SU-DHL-6 (cell line): ENCODE results near the gene KCTD16.

Experiments
- H2AFZ ChIP-seq: fragments of 200-600 bp; sonication (generic); 2 replicates; pipeline ENCODE4 v1.6.1; 2014; ENCODE audit warnings: low read depth, mild to moderate bottlenecking, moderate library complexity, mixed read lengths, antibody characterized with exemption, low read length; ENCODE audit not compliant: severe bottlenecking
- H3F3A ChIP-seq: fragments of 200-600 bp; shearing (Covaris generic); 2 replicates; pipeline ENCODE4 v1.6.0; 2016; ENCODE audit warnings: antibody characterized with exemption, mild to moderate bottlenecking; ENCODE audit not compliant: insufficient read depth
- H3K27ac ChIP-seq: fragments of 200-600 bp; sonication (generic); 2 replicates; pipeline ENCODE4 v1.5.1; 2016; ENCODE audit warnings: low read depth, mild to moderate bottlenecking, low read length, moderate library complexity, mixed read lengths
- H3K27me3 ChIP-seq: fragments of 200-600 bp; sonication (generic), shearing (Covaris generic); 2 replicates; pipeline ENCODE4 v1.6.0; 2014; ENCODE audit warnings: mild to moderate bottlenecking, low read length
- H3K36me3 ChIP-seq: fragments of 200-600 bp; sonication (generic); 2 replicates; pipeline ENCODE4 v1.6.1; 2014; ENCODE audit warnings: mild to moderate bottlenecking, low read length, mixed read lengths
- H3K4me2 ChIP-seq: fragments of 300-600, 200-600 bp; shearing (Covaris generic), sonication (generic); 2 replicates; pipeline ENCODE4 v1.6.0; 2014; ENCODE audit warnings: low read length, low read depth, mild to moderate bottlenecking; ENCODE audit not compliant: poor library complexity, severe bottlenecking
- H3K4me3 ChIP-seq: fragments of 200-600 bp; sonication (generic); 2 replicates; pipeline ENCODE4 v1.5.1; 2014; ENCODE audit warnings: antibody characterized with exemption, low read length, mild to moderate bottlenecking, mixed read lengths; ENCODE audit not compliant: insufficient read depth, poor library complexity, severe bottlenecking
- H3K79me2 ChIP-seq: fragments of 200-600 bp; sonication (generic); 2 replicates; pipeline ENCODE4 v1.6.1; 2014; ENCODE audit warnings: mild to moderate bottlenecking, low read length, moderate library complexity; ENCODE audit not compliant: insufficient read depth
- H3K9ac ChIP-seq: fragments of 200-600 bp; sonication (generic); 2 replicates; pipeline ENCODE4 v1.7.0; 2014; ENCODE audit warnings: mild to moderate bottlenecking, low read length
- H3K9me2 ChIP-seq: fragments of 200-600 bp; sonication (generic); replicated peaks from 2 replicates; pipeline ENCODE4 v1.6.1; 2014; ENCODE audit warnings: low read length; ENCODE audit not compliant: insufficient read depth
- H3K9me3 ChIP-seq: fragments of 200-600 bp; sonication (generic); 2 replicates; pipeline ENCODE4 v1.6.1; 2014; ENCODE audit warnings: low read length, mixed read lengths; ENCODE audit not compliant: insufficient read depth
- H4K20me1 ChIP-seq: fragments of 200-600 bp; sonication (generic); 2 replicates; pipeline ENCODE4 v1.6.1; 2014; ENCODE audit warnings: low read depth, mild to moderate bottlenecking, antibody characterized with exemption, low read length, moderate library complexity, mixed read lengths
- EZH2phosphoT487 ChIP-seq: fragments of 200-600 bp; sonication (generic), shearing (Covaris generic); conservative IDR thresholded peaks from 2 replicates; pipeline ENCODE4 v1.6.1; 2018; ENCODE audit warnings: mild to moderate bottlenecking, antibody characterized with exemption, low read length, moderate library complexity, mixed read lengths
- TF ChIP-seq, protein P1 (sequence below): fragments of 200-600 bp; sonication (generic); IDR thresholded peaks from one replicate; pipeline ENCODE4 v1.5.1; 2017; ENCODE audit warnings: antibody characterized with exemption, mild to moderate bottlenecking, low read length, moderate library complexity; ENCODE audit not compliant: insufficient read depth, poor library complexity, severe bottlenecking

Gene KCTD16

DNA sequence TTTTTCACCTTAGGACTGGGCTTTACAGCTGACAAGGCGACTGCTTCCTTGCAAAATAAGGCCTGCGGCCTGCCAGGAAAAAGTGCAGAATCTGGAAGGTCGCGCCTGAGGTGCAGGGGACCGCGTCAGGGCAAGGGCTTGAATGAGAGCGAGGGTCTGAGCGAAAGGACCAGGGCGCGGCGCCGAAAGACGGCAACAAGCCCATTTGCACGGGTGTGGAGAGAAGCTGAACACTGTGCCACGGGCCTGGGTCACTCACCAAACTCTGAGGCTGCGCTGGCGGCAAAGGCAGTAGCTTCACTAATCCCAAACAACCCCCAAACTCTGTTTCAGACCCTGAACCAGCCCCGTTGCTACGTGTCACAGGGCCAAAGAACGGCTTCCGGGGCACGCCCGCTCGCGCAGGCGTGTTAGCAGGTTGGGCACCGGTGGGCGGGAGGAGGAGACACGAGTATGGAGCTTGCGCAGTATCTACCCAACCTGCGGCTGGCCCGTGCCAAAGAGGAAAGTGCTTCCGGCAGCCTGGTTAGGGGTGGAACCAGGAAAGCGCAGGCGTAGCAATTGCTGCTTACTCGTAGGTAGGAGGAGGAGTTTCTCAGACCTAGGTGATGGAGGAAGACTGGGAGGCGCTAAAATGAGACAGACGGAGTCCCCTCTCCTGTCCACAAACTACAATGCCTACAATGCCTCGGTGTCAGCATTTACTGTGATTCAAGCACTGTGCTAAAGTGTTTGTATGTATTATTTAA is at the start of gene KCTD16, which contains the start of gene YIPF5:
TSS of gene KCTD16 (plus strand) at position 598 of the 749 bp plus-strand sequence.
TSS of gene YIPF5 (minus strand) at position 384 of the 749 bp plus-strand sequence. CDS start 704 bp downstream, outside the sequence.
- H3K9ac ChIP-seq: peak within 1 kb of the TSS; percentile 71
- TF ChIP-seq EZH2phosphoT487: no peak
- TF ChIP-seq, protein P1, sequence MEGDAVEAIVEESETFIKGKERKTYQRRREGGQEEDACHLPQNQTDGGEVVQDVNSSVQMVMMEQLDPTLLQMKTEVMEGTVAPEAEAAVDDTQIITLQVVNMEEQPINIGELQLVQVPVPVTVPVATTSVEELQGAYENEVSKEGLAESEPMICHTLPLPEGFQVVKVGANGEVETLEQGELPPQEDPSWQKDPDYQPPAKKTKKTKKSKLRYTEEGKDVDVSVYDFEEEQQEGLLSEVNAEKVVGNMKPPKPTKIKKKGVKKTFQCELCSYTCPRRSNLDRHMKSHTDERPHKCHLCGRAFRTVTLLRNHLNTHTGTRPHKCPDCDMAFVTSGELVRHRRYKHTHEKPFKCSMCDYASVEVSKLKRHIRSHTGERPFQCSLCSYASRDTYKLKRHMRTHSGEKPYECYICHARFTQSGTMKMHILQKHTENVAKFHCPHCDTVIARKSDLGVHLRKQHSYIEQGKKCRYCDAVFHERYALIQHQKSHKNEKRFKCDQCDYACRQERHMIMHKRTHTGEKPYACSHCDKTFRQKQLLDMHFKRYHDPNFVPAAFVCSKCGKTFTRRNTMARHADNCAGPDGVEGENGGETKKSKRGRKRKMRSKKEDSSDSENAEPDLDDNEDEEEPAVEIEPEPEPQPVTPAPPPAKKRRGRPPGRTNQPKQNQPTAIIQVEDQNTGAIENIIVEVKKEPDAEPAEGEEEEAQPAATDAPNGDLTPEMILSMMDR: no peak
- H3K79me2 ChIP-seq: peaks cover 40% of the 10 kb centered on the region
- H4K20me1 ChIP-seq: no peaks in the 10 kb centered on the region
- peak within 1 kb of the TSS; percentile 22 for H3K27ac ChIP-seq
- H3K27me3 ChIP-seq: no peaks in the 10 kb centered on the region
- peak within 1 kb of the TSS; percentile 72 for H3K4me3 ChIP-seq
- no peaks in the 10 kb centered on the region for H3K9me3 ChIP-seq
- H3K9me2 ChIP-seq: no peaks in the 10 kb centered on the region
- H3K36me3 ChIP-seq: peaks cover 22% of the 10 kb centered on the region; the same call in 1 of the 2 replicates
- H3K4me2 ChIP-seq: peak within 1 kb of the TSS; percentile 87
- H2AFZ ChIP-seq: peak within 1 kb of the TSS; percentile 23
- no peaks in the 10 kb centered on the region for H3F3A ChIP-seq

DNA sequence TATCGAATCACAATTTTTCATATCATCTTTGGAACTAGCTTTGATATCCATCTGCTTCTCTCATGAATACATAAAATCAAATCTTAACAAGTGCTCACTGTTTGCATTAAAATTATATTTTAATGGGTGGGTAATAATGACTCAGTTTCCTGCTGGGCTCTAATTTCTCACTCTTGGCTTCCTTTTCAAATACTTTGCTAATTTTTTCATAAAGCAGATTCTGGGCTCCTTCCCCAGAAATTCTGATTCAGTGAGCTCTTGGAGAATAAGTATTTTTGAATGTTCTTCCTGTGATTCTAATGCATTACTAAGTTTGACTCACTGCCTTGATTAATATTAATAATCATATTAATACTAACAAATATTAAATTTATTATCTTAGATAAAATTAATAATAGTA is 49.1 kb upstream of the KCTD16 start:
- Histone ChIP-seq H3K9ac (no peak overlapping the region), H4K20me1 (no peaks in the 10 kb centered on the region), H3K4me2 (no peak overlapping the region), H3K4me3 (no peak overlapping the region), H3F3A (no peaks in the 10 kb centered on the region), H3K36me3 (no peaks in the 10 kb centered on the region), H3K9me2 (no peaks in the 10 kb centered on the region), H3K27ac (no peak overlapping the region), H2AFZ (no peak overlapping the region), H3K27me3 (no peaks in the 10 kb centered on the region), H3K9me3 (no peaks in the 10 kb centered on the region), H3K79me2 (no peaks in the 10 kb centered on the region)
- TF ChIP-seq, protein P1: no peak
- no peak for TF ChIP-seq EZH2phosphoT487

DNA sequence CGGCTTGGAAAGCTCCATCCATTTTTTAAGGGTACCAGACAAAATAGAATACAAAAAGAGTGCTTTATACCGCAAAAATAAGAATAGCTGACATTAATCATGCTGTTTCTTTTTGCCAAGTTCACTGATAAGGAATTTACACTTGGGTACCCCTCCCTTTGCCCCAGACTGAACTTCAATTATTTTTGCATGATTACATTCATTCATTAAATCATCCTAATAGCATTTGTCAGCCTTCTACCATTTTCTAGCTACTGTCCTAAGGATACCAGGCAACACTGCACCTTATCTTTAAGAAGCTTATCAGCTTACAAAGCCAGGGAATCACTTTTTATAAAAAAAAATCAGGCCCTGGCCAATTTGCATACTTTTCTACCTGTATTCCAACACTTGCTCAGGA is 48.6 kb upstream of the KCTD16 start:
- H3K9me2 ChIP-seq: no peaks in the 10 kb centered on the region

More for the DNA sequence above, 48.6 kb upstream of the KCTD16 start:
- no peak for TF ChIP-seq EZH2phosphoT487
- TF ChIP-seq, protein P1: no peak
- Histone ChIP-seq H3K27ac (no peak overlapping the region), H3K79me2 (no peaks in the 10 kb centered on the region), H3K4me3 (no peak overlapping the region), H3K9ac (no peak overlapping the region), H3K4me2 (no peak overlapping the region), H4K20me1 (no peaks in the 10 kb centered on the region), H2AFZ (no peak overlapping the region), H3F3A (no peaks in the 10 kb centered on the region), H3K9me3 (no peaks in the 10 kb centered on the region), H3K36me3 (no peaks in the 10 kb centered on the region), H3K27me3 (no peaks in the 10 kb centered on the region)
